CD4-positive, alpha-beta T cell treated with Interleukin-1 beta for 1 hour (primary cell): ENCODE results near the gene TACC2.
"Not testable (repeated sequence)": the region's sequence is repeated elsewhere in the genome, so short reads cannot be mapped to it uniquely, and the experiment has no call there.

Experiments
- DNase-seq, 2 donors: peaks; one replicate each; pipeline ENCODE4 v3.0.0-alpha.2; 2020 to 2022

The TACC2 gene, protein sequence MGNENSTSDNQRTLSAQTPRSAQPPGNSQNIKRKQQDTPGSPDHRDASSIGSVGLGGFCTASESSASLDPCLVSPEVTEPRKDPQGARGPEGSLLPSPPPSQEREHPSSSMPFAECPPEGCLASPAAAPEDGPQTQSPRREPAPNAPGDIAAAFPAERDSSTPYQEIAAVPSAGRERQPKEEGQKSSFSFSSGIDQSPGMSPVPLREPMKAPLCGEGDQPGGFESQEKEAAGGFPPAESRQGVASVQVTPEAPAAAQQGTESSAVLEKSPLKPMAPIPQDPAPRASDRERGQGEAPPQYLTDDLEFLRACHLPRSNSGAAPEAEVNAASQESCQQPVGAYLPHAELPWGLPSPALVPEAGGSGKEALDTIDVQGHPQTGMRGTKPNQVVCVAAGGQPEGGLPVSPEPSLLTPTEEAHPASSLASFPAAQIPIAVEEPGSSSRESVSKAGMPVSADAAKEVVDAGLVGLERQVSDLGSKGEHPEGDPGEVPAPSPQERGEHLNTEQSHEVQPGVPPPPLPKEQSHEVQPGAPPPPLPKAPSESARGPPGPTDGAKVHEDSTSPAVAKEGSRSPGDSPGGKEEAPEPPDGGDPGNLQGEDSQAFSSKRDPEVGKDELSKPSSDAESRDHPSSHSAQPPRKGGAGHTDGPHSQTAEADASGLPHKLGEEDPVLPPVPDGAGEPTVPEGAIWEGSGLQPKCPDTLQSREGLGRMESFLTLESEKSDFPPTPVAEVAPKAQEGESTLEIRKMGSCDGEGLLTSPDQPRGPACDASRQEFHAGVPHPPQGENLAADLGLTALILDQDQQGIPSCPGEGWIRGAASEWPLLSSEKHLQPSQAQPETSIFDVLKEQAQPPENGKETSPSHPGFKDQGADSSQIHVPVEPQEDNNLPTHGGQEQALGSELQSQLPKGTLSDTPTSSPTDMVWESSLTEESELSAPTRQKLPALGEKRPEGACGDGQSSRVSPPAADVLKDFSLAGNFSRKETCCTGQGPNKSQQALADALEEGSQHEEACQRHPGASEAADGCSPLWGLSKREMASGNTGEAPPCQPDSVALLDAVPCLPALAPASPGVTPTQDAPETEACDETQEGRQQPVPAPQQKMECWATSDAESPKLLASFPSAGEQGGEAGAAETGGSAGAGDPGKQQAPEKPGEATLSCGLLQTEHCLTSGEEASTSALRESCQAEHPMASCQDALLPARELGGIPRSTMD (N-terminal part only)

DNA sequence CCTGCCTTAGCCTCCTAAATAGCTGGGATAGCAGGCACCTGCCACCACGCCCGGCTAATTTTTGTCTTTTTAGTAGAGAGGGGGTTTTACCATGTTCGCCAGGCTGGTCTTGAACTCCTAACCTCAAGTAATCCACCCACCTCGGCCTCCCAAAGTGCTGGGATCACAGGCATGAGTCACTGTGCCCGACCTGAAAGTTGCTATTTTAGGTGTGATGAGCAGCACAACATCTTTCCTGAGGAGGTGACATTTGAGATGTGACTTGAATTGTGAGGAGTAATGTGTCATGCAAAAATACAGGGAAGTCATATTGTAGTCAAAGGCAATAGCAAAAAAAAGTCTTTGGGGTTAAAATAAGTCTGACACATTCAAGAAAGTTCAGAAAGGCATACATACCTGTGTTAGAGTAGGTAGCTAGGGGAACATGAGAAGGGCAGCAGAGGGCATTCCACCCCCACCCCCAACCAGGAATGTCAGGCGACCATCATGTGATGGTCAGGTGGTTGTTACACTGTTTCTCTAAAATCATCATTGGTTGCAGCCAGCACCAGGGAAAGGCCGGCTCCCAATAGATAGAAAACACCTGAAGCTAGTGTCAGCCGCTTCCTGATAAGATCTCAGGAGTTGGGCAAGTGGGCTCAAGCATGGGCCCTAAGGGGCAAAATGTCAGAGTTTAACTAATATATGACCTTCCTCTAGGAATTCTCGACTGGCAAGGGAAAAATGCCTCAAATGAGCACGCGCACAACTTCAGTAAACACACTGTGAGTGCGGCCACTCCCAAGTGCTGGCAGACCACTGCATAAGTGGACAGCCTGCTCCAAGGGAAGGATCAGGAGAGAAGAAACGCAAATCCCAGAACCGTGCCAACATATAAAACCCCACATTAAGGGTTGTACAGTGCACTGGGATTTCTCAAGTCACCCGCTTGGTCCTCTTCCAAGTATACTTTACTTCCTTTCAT lies at the start of gene TACC2:
TSS of gene TACC2 (plus strand) at position 803 of the 964 bp plus-strand sequence. CDS start 32,819 bp downstream, outside the sequence.
- no peak for DNase-seq

DNA sequence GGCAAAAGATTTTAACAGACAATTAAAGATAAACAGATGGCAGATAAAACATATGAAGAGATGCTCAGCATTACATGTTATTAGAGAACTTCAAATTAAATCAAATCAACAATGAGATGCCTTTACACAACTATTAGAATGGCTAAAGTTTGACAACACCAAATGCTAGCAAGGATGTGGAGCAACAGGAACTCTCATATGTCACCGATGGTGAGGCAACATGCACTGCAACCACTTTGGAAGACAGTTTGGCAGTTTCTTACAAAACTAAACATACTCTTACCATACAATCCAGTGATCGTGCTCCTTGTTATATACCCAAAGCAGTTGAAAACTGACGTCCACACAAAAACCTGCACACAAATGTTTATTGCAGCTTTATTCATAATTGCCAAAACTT lies 47.4 kb upstream of the TACC2 start:
- no peak for DNase-seq

DNA sequence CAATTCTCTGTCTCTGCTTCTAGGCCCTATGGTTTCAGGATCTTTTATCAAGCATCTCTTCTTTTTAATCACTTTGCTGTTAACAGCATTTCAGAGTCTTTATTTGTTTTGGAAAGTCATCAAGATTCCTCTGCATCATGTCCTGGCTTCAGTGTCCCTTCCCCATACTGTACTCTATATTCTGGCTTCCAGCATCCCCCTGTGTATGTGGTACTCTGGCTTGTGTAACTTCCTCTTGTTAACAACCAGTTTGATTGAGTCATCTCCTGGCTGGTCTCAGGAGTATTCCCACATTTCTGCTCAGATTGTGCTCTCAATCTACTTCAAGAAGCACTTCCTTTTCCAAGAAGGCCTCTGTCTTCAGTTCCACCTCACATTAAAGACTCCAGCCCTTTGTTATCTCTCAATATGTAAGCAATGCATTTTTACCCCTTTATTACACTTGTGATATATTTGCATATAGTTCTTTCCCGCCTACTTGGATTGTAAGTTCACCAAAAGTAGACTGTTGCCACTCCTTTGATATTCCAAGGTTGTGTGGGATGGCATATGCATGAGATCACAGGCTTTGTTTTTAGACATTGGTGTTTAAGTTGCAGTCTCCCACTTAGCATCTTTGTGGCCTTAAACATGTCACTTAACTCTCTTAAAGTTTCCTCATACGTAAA lies 46.1 kb upstream of the TACC2 start:
- DNase-seq = no peak

GRCh38 chr10:121947343-121948330 lies 41.3 kb upstream of the TACC2 start:
- DNase-seq = no peak

DNA sequence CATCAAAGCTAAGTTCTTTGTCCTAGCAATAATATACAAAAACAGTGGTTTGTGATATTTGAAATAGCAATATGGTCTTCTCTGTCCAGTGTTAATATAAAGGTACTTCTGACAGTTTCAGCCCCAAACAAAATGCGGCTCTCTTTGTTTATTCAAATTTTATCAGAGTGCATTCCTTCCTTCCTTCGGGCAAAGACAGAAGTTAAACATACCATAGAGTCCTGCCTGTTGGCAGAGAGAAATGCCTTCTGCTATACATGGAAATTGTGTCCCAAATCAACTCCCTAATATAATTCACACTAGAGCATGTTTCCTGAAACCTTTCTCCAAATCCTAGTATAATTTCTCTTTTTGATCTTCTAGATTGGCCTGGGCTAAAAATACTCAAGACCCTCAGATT lies 39.9 kb upstream of the TACC2 start:
- no peak for DNase-seq

GRCh38 chr10:121949451-121949850 lies 39.5 kb upstream of the TACC2 start:
- DNase-seq = no peak

GRCh38 chr10:121952226-121952625 lies 36.7 kb upstream of the TACC2 start:
- no peak for DNase-seq

DNA sequence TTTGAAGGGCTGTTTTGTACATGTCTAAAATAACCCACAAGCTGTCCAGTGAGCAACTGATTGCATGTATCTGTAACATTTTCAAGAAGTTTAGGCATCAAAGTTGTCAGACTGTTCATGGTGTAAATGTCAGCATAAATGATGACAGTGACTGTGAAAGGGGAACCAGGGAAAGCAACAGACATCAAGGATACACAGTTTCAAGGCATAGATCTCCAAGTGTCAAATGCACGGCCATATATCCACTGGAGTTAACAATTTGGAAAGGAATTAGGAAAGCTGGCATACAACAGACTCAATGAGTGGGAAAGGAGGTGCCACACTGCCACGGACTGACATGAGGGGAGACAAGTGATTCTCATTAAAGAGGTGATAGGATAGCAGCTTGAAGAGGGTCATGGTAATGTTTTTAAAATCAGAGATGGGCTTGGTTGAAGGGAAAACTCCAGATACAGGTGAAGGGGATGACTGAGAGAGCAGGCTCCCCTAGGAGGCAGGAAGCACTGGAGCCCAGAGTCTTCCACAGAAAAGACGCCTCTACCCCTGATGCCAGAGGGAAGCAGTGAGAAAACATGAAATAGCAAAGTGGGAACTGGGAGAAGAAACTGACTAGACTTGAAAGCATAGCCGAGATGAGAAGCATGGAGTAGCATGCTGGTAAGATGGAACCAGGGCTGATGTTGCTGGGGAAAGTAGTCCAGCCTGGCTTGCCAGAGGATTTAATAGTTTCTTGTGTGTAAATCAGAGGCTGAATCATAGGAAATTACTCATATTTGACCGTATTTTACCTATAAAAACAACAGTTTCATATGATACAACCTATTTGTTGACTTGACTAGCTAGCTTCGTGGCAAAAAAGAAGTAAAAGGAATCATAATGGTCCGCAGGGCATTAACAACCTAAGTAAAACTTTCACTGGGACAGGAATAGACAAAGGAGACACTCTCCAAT lies 32.6 kb upstream of the TACC2 start:
- DNase-seq = no peak

DNA sequence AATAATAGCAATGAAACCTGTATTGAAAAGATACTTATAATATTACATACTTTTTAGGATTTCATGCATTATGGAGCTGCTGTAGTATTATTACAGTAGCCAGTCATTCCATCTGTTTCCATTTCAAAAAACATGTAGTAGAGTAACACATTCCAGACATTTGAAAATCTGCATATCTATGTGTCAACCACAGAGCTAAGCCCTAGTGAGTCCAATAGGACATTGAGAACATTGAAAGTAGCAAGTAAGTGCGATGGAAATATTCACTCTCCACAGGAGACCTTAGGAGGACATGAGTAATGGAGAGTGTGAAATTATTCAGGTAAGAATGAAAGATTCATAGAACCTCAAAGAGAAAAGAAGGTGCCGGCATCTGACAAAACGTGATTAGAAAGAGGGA lies 29.3 kb upstream of the TACC2 start:
- no peak for DNase-seq

DNA sequence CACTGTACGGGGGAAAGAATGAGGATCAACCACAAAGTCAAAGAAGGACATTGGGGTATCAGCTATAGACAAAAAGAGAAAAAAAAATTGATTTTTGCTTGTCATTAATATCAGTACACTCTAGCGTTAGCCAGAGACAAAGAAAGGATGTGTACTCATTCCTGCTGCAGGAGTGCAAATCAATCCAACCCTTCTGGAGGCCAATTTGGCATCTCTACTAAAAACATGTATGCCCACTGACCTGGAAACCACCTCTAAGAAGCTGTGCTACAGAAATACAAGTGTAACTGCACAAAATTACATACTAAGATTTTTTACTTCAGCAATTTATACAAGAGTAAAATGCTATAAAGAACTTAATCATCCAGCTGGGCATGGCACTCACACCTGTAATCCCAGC lies 27.5 kb upstream of the TACC2 start:
- DNase-seq = no peak

DNA sequence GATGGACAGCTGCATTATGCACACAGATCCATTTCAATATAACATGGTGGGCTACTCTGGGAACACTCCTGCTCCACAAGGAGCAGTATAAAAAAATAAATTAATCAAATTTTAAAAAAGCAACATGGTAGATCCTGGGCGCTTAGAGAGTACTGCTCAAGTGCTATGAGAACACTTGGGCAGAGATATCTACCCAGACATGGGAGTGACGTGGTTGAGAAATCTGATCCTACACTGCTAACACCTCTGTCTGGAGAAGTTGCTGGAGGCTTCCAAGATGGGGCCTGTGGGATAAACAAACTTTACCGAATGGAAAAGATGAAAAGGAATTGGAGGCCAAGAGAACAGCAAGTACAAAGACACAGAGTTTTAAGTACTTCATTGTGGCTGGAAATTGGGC lies 23.0 kb upstream of the TACC2 start:
- DNase-seq = no peak

DNA sequence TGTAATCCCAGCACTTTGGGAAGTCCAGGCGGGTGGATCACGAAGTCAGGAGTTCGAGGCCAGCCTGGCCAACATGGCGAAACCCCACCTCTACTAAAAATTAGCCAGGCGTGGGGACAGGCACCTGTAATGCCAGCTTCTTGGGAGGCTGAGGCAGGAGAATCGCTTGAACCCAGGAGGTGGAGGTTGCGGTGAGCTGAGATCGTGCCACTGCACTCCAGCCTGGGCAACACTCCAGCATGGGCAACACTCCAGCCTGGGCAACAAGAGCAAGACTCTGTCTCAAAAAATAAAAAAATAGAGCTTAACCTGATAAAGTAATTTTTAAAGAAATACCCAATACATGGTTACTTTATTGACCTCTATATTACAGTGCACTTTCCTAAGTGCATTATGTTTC lies 19.9 kb upstream of the TACC2 start:
- DNase-seq = not testable (repeated sequence)

DNA sequence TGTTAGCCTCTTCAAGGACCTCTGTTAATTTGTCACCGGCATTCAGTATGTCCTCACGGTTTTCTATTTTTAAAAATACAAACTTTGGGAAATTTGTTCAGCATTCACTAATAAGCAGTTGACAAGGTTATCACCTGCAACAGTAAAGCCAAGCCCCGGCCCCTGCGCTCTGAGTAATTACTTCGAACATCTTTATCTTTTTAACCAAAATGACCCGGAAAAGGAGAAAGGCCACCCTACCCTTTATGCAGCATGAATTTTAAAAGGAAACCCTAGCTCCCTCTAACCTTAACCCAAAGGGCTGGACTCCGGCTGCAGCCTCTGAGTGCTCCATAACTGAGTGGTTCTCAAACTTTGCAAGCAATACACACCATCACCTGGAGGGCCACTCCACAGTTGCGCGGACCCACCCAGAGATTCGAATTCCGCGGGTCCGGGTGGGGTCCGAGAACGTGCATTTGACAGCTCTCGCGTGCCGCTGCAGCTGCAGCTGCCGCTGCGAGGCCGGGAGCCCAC lies 14.9 kb upstream of the TACC2 start:
- no peak for DNase-seq

- peak; percentile 70 to 73 for DNase-seq
Observed at GRCh38 chr10:121974535-121975294, 14.2 kb upstream of the TACC2 start, which contains the start of gene NSMCE4A. NSMCE4A (minus strand) TSS chr10:121975217; CDS start chr10:121975165, 52 bp downstream.

- DNase-seq = no peak
Observed at GRCh38 chr10:121975295-121976086, 13.5 kb upstream of the TACC2 start.

GRCh38 chr10:121976607-121977006 lies 12.4 kb upstream of the TACC2 start:
- DNase-seq = no peak

DNA sequence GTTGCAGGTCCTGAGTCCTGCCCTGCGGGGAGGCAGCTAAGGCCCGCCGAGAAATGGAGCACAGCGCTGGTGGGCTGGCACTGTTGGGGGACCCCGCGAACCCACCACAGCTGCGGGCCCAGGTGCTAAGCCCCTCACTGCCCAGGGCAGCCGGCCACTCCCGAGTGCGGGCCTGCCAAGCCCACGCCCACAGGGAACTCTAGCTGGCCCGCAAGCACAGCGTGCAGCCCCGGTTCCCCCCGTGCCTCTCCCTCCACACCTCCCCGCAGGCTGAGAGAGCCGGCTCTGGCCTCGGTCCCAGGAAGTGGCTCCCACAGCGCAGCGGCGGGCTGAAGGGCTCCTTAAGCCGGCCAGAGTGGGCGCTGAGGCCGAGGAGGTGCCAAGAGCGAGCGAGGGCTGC lies 10.5 kb upstream of the TACC2 start:
- no peak for DNase-seq
